CD4-positive, CD25-positive, alpha-beta regulatory T cell (primary cell): ENCODE measurements around the gene HDAC9. TPM values are rescaled to one million over a fixed set of nuclear protein-coding genes. Genes with fewer than 3 reads are reported as not detected.

Experiments used
- ATAC-seq, 2 donors: fragments of 150-1000 bp; cut with Tn5 transposase; one replicate each; pipeline ENCODE4 v1.10.0; 2021; ENCODE audit warnings: low read depth in 2 of 2, moderate number of reproducible peaks in 2 of 2, moderate library complexity in 1 of 2
- DNase-seq, 3 donors: peaks; one replicate each; pipeline versions ENCODE4 v3.0.0 to v3.0.0-alpha.2; 2012 to 2022; ENCODE audit warnings: mixed read lengths in 1 of 3
- H3K27ac ChIP-seq: one replicate; pipeline ENCODE4 v1.7.0; 2013; ENCODE audit warnings: mild to moderate bottlenecking, low read length; ENCODE audit not compliant: insufficient read depth, poor library complexity, severe bottlenecking
- H3K27me3 ChIP-seq: one replicate; pipeline ENCODE4 v1.7.0; 2013; ENCODE audit warnings: low read length; ENCODE audit not compliant: control insufficient read depth, insufficient read depth
- H3K36me3 ChIP-seq: one replicate; pipeline ENCODE4 v1.7.0; 2013; ENCODE audit warnings: mild to moderate bottlenecking, low read length, moderate library complexity; ENCODE audit not compliant: control insufficient read depth, insufficient read depth
- H3K4me1 ChIP-seq: 2 replicates; pipeline ENCODE4 v1.7.0; 2013; ENCODE audit warnings: mild to moderate bottlenecking, low read length; ENCODE audit not compliant: insufficient read depth, control insufficient read depth, poor library complexity, severe bottlenecking
- H3K4me3 ChIP-seq: one replicate; pipeline ENCODE4 v1.7.0; 2013; ENCODE audit warnings: low read depth, mild to moderate bottlenecking, low read length, moderate library complexity
- H3K9me3 ChIP-seq, 2 experiments: 1 replicate in 1 of 2; 2 replicates in 1 of 2; pipeline ENCODE4 v1.7.0; 2013; ENCODE audit warnings: low read length in 2 of 2, mild to moderate bottlenecking in 1 of 2, moderate library complexity in 1 of 2; ENCODE audit not compliant: control insufficient read depth in 2 of 2
- H3K27ac Mint-ChIP-seq, 3 donors: one replicate each; pipeline ENCODE4 v1.8.0; 2020 to 2022; ENCODE audit warnings: mild to moderate bottlenecking in 3 of 3, mixed read lengths in 3 of 3, moderate library complexity in 2 of 3
- H3K27me3 Mint-ChIP-seq: one replicate; pipeline ENCODE4 v1.8.0; 2022; ENCODE audit warnings: mild to moderate bottlenecking, mixed read lengths
- H3K36me3 Mint-ChIP-seq: one replicate; pipeline ENCODE4 v1.8.0; 2020; ENCODE audit warnings: mixed read lengths
- H3K4me1 Mint-ChIP-seq, 4 donors: one replicate each; pipeline ENCODE4 v1.8.0; 2020 to 2022; ENCODE audit warnings: mixed read lengths in 4 of 4, mild to moderate bottlenecking in 1 of 4
- H3K4me3 Mint-ChIP-seq, 4 donors: one replicate each; pipeline ENCODE4 v1.8.0; 2020 to 2022; ENCODE audit warnings: mild to moderate bottlenecking in 4 of 4, mixed read lengths in 4 of 4, moderate library complexity in 3 of 4
- H3K9me3 Mint-ChIP-seq, 7 donors: one replicate each; pipeline ENCODE4 v1.8.0; 2020 to 2022; ENCODE audit warnings: mixed read lengths in 7 of 7, mild to moderate bottlenecking in 3 of 7, moderate library complexity in 2 of 7
- polyA plus RNA-seq, 4 donors: library from polyadenylated mRNA; unstranded; fragments of 300-500 nt; fragmentation: Illumina TruSeq; gene quantifications; one replicate each; pipeline ENCODE4 v1.2.3, GENCODE V29; 2021
- total RNA-seq: library from RNA; stranded (reverse); gene quantifications from one replicate; pipeline ENCODE4 v1.2.3, GENCODE V29; 2022

The HDAC9 gene
- total and polyA plus RNA-seq, 5 donors from 2014 or later = 4.1 to 23.7 (median 10.4) TPM

GRCh38 chr7:18675579-18675978, 180.0 kb downstream of the HDAC9 start:
- Mint-ChIP-seq H3K36me3 (no peaks in the 10 kb centered on the region), H3K4me3 (no peak overlapping the region), H3K9me3 (peaks cover 0 to 3% (median 2%) of the 10 kb centered on the region in 7 donors), H3K4me1 (peaks cover 0 to 2% (median 0%) of the 10 kb centered on the region in 4 donors), H3K27me3 (no peaks in the 10 kb centered on the region), H3K27ac (no peak overlapping the region)
- no peak for DNase-seq
- Histone ChIP-seq H3K27ac (no peak overlapping the region), H3K4me1 (no peaks in the 10 kb centered on the region), H3K9me3 (no peaks in the 10 kb centered on the region), H3K4me3 (no peak overlapping the region), H3K36me3 (no peaks in the 10 kb centered on the region), H3K27me3 (no peaks in the 10 kb centered on the region)
- ATAC-seq = no peak

GRCh38 chr7:18679261-18679660, 183.7 kb downstream of the HDAC9 start:
- DNase-seq (no peak), ATAC-seq (no peak)
- H3K9me3 Mint-ChIP-seq = peaks cover 0 to 2% (median 1%) of the 10 kb centered on the region in 7 donors
- Histone ChIP-seq H3K4me1 (no peaks in the 10 kb centered on the region), H3K4me3 (no peak overlapping the region), H3K36me3 (no peaks in the 10 kb centered on the region), H3K27me3 (no peaks in the 10 kb centered on the region), H3K9me3 (no peaks in the 10 kb centered on the region), H3K27ac (no peak overlapping the region)
- H3K36me3 Mint-ChIP-seq = no peaks in the 10 kb centered on the region
- no peaks in the 10 kb centered on the region for H3K27me3 Mint-ChIP-seq
- H3K4me1 Mint-ChIP-seq = peaks cover 0 to 2% (median 0%) of the 10 kb centered on the region in 4 donors
- H3K4me3 Mint-ChIP-seq = no peak overlapping the region
- H3K27ac Mint-ChIP-seq = no peak overlapping the region

- H3K36me3 ChIP-seq = no peaks in the 10 kb centered on the region
- no peak for ATAC-seq
- H3K27ac Mint-ChIP-seq = no peak overlapping the region
Observed at GRCh38 chr7:18680576-18680975, 185.0 kb downstream of the HDAC9 start.

GRCh38 chr7:18684916-18685315, 189.4 kb downstream of the HDAC9 start:
- Mint-ChIP-seq H3K9me3 (peaks cover 0 to 6% (median 1%) of the 10 kb centered on the region in 7 donors), H3K4me1 (peaks cover 0 to 5% (median 0%) of the 10 kb centered on the region in 4 donors), H3K36me3 (no peaks in the 10 kb centered on the region), H3K27ac (peak overlapping the region in 1 of 3 donors; percentile 39), H3K27me3 (no peaks in the 10 kb centered on the region), H3K4me3 (peak overlapping the region in 2 of 4 donors; percentile 11 to 22)
- no peak for DNase-seq
- H3K4me3 ChIP-seq = no peak overlapping the region
- no peaks in the 10 kb centered on the region for H3K9me3 ChIP-seq
- H3K27me3 ChIP-seq = no peaks in the 10 kb centered on the region
- H3K36me3 ChIP-seq = no peaks in the 10 kb centered on the region
- no peak overlapping the region for H3K27ac ChIP-seq
- no peak for ATAC-seq
- H3K4me1 ChIP-seq = no peaks in the 10 kb centered on the region

More at GRCh38 chr7:18680576-18680975, 185.0 kb downstream of the HDAC9 start:
- no peak for DNase-seq
- Histone ChIP-seq H3K27me3 (no peaks in the 10 kb centered on the region), H3K27ac (no peak overlapping the region), H3K4me3 (no peak overlapping the region), H3K4me1 (no peaks in the 10 kb centered on the region), H3K9me3 (no peaks in the 10 kb centered on the region)
- Mint-ChIP-seq H3K4me1 (peaks cover 0 to 7% (median 0%) of the 10 kb centered on the region in 4 donors), H3K9me3 (peaks cover 0 to 4% (median 1%) of the 10 kb centered on the region in 7 donors), H3K36me3 (no peaks in the 10 kb centered on the region), H3K27me3 (no peaks in the 10 kb centered on the region), H3K4me3 (no peak overlapping the region)

- peaks cover 0 to 6% (median 0%) of the 10 kb centered on the region in 7 donors for H3K9me3 Mint-ChIP-seq
- no peaks in the 10 kb centered on the region for H3K36me3 Mint-ChIP-seq
- H3K36me3 ChIP-seq = no peaks in the 10 kb centered on the region
- DNase-seq (no peak), ATAC-seq (no peak)
- H3K27ac ChIP-seq = no peak overlapping the region
- H3K27ac Mint-ChIP-seq = no peak overlapping the region
- no peaks in the 10 kb centered on the region for H3K9me3 ChIP-seq
- no peaks in the 10 kb centered on the region for H3K27me3 ChIP-seq
- no peak overlapping the region for H3K4me3 ChIP-seq
- no peaks in the 10 kb centered on the region for H3K27me3 Mint-ChIP-seq
- H3K4me1 ChIP-seq = no peaks in the 10 kb centered on the region
- no peak overlapping the region for H3K4me3 Mint-ChIP-seq
- peaks cover 0 to 5% (median 0%) of the 10 kb centered on the region in 4 donors for H3K4me1 Mint-ChIP-seq
Observed at GRCh38 chr7:18685971-18686370, 190.4 kb downstream of the HDAC9 start.

GRCh38 chr7:18689551-18689950, 194.0 kb downstream of the HDAC9 start:
- H3K9me3 ChIP-seq = no peaks in the 10 kb centered on the region
- ATAC-seq (no peak), DNase-seq (no peak)
- H3K4me1 Mint-ChIP-seq = peaks cover 0 to 5% (median 0%) of the 10 kb centered on the region in 4 donors
- peaks cover 0 to 6% (median 0%) of the 10 kb centered on the region in 7 donors for H3K9me3 Mint-ChIP-seq
- no peak overlapping the region for H3K27ac ChIP-seq
- H3K27ac Mint-ChIP-seq = no peak overlapping the region
- no peaks in the 10 kb centered on the region for H3K27me3 ChIP-seq
- no peaks in the 10 kb centered on the region for H3K36me3 ChIP-seq
- no peak overlapping the region for H3K4me3 Mint-ChIP-seq
- no peaks in the 10 kb centered on the region for H3K27me3 Mint-ChIP-seq
- H3K4me3 ChIP-seq = no peak overlapping the region
- H3K36me3 Mint-ChIP-seq = no peaks in the 10 kb centered on the region
- H3K4me1 ChIP-seq = no peaks in the 10 kb centered on the region

- ATAC-seq (no peak), DNase-seq (no peak)
- no peak overlapping the region for H3K4me3 ChIP-seq
- H3K9me3 Mint-ChIP-seq = peaks cover 0 to 2% (median 0%) of the 10 kb centered on the region in 7 donors
- H3K27ac ChIP-seq = no peak overlapping the region
- no peaks in the 10 kb centered on the region for H3K36me3 Mint-ChIP-seq
- H3K4me1 Mint-ChIP-seq = peaks cover 0 to 6% (median 0%) of the 10 kb centered on the region in 4 donors
- H3K4me1 ChIP-seq = no peaks in the 10 kb centered on the region
- H3K27me3 Mint-ChIP-seq = no peaks in the 10 kb centered on the region
- no peak overlapping the region for H3K4me3 Mint-ChIP-seq
- H3K9me3 ChIP-seq = no peaks in the 10 kb centered on the region
- H3K27ac Mint-ChIP-seq = no peak overlapping the region
- no peaks in the 10 kb centered on the region for H3K36me3 ChIP-seq
- no peaks in the 10 kb centered on the region for H3K27me3 ChIP-seq
Observed at GRCh38 chr7:18693406-18693805, 197.9 kb downstream of the HDAC9 start.

GRCh38 chr7:18693816-18694215, 198.3 kb downstream of the HDAC9 start:
- Histone ChIP-seq H3K27ac (no peak overlapping the region), H3K4me1 (no peaks in the 10 kb centered on the region), H3K36me3 (no peaks in the 10 kb centered on the region), H3K9me3 (no peaks in the 10 kb centered on the region), H3K27me3 (no peaks in the 10 kb centered on the region), H3K4me3 (no peak overlapping the region)
- ATAC-seq (no peak), DNase-seq (no peak)
- no peaks in the 10 kb centered on the region for H3K27me3 Mint-ChIP-seq
- H3K4me1 Mint-ChIP-seq = peaks cover 0 to 6% (median 0%) of the 10 kb centered on the region in 4 donors
- no peak overlapping the region for H3K27ac Mint-ChIP-seq
- H3K4me3 Mint-ChIP-seq = no peak overlapping the region
- H3K36me3 Mint-ChIP-seq = no peaks in the 10 kb centered on the region
- H3K9me3 Mint-ChIP-seq = peaks cover 0 to 2% (median 0%) of the 10 kb centered on the region in 7 donors
